ENCODE measurements around the gene DLG1. TPM values are rescaled to one million over a fixed set of nuclear protein-coding genes. Genes with fewer than 3 reads are reported as not detected.

The DLG1 gene
- total and polyA plus RNA-seq, 2 experiments from 2014 or later: 54.8 to 128 TPM

DNA sequence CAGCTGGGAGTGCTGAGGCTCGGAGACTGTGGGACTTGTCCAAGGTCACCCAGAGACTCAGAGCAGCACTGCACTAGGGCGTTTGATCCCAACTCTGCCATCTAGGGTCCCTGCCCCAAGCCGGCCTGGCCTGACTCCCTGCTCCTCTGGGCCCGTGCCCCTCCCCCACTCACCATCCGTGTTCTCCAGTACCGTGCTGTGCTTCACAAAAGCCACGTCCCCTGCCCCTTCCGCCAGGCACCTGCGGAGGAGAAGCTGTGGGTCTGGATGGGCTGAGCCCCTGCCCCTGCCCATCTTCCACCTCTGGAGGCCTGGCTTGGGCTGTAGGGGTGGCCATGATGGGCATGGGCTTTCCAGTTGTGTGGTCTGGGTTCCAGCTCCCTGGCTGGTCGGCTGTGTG lies 277.2 kb downstream of the DLG1 start:
- Histone ChIP-seq H3K4me1 (ENCODE audit: insufficient read depth) (no peaks in the 10 kb centered on the region), H2AFZ (no peak overlapping the region), H3K4me3 (no peak overlapping the region), H4K20me1 (ENCODE audit: insufficient read depth, poor library complexity, severe bottlenecking) (no peaks in the 10 kb centered on the region), H3K79me2 (no peaks in the 10 kb centered on the region), H3K27me3 (no peaks in the 10 kb centered on the region), H3K4me2 (no peak overlapping the region), H3K9me3 (ENCODE audit: low read depth) (no peaks in the 10 kb centered on the region), H3K9me2 (replicated peaks; ENCODE audit: insufficient read depth) (no peaks in the 10 kb centered on the region), H3K27ac (no peak overlapping the region), H3K36me3 (replicated peaks; ENCODE audit: insufficient read depth, low read depth) (no peaks in the 10 kb centered on the region)
- no peak for TF ChIP-seq EZH2phosphoT487 (IDR thresholded peaks at IDR 0.05; ENCODE audit: low read depth, severe bottlenecking, unreplicated experiment)
- TF ChIP-seq, protein P1, sequence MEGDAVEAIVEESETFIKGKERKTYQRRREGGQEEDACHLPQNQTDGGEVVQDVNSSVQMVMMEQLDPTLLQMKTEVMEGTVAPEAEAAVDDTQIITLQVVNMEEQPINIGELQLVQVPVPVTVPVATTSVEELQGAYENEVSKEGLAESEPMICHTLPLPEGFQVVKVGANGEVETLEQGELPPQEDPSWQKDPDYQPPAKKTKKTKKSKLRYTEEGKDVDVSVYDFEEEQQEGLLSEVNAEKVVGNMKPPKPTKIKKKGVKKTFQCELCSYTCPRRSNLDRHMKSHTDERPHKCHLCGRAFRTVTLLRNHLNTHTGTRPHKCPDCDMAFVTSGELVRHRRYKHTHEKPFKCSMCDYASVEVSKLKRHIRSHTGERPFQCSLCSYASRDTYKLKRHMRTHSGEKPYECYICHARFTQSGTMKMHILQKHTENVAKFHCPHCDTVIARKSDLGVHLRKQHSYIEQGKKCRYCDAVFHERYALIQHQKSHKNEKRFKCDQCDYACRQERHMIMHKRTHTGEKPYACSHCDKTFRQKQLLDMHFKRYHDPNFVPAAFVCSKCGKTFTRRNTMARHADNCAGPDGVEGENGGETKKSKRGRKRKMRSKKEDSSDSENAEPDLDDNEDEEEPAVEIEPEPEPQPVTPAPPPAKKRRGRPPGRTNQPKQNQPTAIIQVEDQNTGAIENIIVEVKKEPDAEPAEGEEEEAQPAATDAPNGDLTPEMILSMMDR (IDR thresholded peaks at IDR 0.05; ENCODE audit: poor library complexity): no peak
- no peak for TF ChIP-seq EZH2 (IDR thresholded peaks at IDR 0.05; ENCODE audit: borderline replicate concordance)
- DNase-seq (ENCODE audit: low spot score): no peak
- 52% methylated on average over 10 of the region's 10 CpGs for WGBS (ENCODE audit: low lambda C conversion rate, missing lambda C conversion rate)

- H3K4me3 ChIP-seq: no peak overlapping the region
- H3K4me1 ChIP-seq (ENCODE audit: insufficient read depth): no peaks in the 10 kb centered on the region
- no peak for DNase-seq (ENCODE audit: low spot score)
- H2AFZ ChIP-seq: no peak overlapping the region
- no peaks in the 10 kb centered on the region for H3K27me3 ChIP-seq
- no peaks in the 10 kb centered on the region for H3K36me3 ChIP-seq (replicated peaks; ENCODE audit: insufficient read depth, low read depth)
- H4K20me1 ChIP-seq (ENCODE audit: insufficient read depth, poor library complexity, severe bottlenecking): no peaks in the 10 kb centered on the region
- no peak overlapping the region for H3K4me2 ChIP-seq
- H3K9me2 ChIP-seq (replicated peaks; ENCODE audit: insufficient read depth): no peaks in the 10 kb centered on the region
- TF ChIP-seq EZH2 (IDR thresholded peaks at IDR 0.05; ENCODE audit: borderline replicate concordance) (no peak), EZH2phosphoT487 (IDR thresholded peaks at IDR 0.05; ENCODE audit: low read depth, severe bottlenecking, unreplicated experiment) (no peak)
- no peaks in the 10 kb centered on the region for H3K9me3 ChIP-seq (ENCODE audit: low read depth)
- H3K27ac ChIP-seq: no peak overlapping the region
- no peaks in the 10 kb centered on the region for H3K79me2 ChIP-seq
- WGBS (ENCODE audit: low lambda C conversion rate, missing lambda C conversion rate): 84% methylated on average over 13 of the region's 13 CpGs
Observed at GRCh38 chr3:197019535-197019934, 278.9 kb downstream of the DLG1 start.

DNA sequence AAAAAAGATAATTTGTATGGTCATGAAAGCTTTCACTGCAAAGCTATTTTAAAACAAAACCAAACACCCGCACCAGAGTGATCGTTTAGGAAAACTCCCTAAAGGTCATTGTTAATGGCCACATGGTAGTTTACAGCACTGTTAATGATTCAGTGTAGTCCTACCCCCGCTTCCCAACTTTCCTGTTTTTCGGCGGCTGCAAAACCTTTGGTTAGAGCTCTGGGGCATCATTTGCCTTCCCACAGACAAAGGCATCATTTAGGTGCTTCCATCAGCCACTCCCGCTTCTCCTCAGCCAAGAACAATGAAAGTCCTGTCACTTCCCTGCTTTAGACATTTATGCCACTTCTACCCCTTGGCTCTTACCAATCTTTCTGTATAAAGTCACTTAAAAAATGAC lies 279.4 kb downstream of the DLG1 start:
- Histone ChIP-seq H3K4me1 (ENCODE audit: insufficient read depth) (no peaks in the 10 kb centered on the region), H3K79me2 (no peaks in the 10 kb centered on the region), H3K36me3 (replicated peaks; ENCODE audit: insufficient read depth, low read depth) (no peaks in the 10 kb centered on the region), H3K27me3 (no peaks in the 10 kb centered on the region), H3K9me2 (replicated peaks; ENCODE audit: insufficient read depth) (no peaks in the 10 kb centered on the region), H3K4me2 (no peak overlapping the region), H3K9me3 (ENCODE audit: low read depth) (no peaks in the 10 kb centered on the region), H3K27ac (no peak overlapping the region), H3K4me3 (no peak overlapping the region), H2AFZ (no peak overlapping the region), H4K20me1 (ENCODE audit: insufficient read depth, poor library complexity, severe bottlenecking) (no peaks in the 10 kb centered on the region)
- WGBS (ENCODE audit: low lambda C conversion rate, missing lambda C conversion rate): 33% methylated on average over 6 of the region's 6 CpGs
- DNase-seq (ENCODE audit: low spot score): no peak
- TF ChIP-seq, protein P1 (IDR thresholded peaks at IDR 0.05; ENCODE audit: poor library complexity): no peak
- TF ChIP-seq EZH2phosphoT487 (IDR thresholded peaks at IDR 0.05; ENCODE audit: low read depth, severe bottlenecking, unreplicated experiment): no peak
- no peak for TF ChIP-seq EZH2 (IDR thresholded peaks at IDR 0.05; ENCODE audit: borderline replicate concordance)

GRCh38 chr3:197017003-197017402 lies 281.4 kb downstream of the DLG1 start:
- H3K79me2 ChIP-seq: no peaks in the 10 kb centered on the region
- H3K4me3 ChIP-seq: no peak overlapping the region
- H3K27ac ChIP-seq: no peak overlapping the region
- H3K27me3 ChIP-seq: no peaks in the 10 kb centered on the region
- H3K36me3 ChIP-seq (replicated peaks; ENCODE audit: insufficient read depth, low read depth): no peaks in the 10 kb centered on the region
- no peaks in the 10 kb centered on the region for H4K20me1 ChIP-seq (ENCODE audit: insufficient read depth, poor library complexity, severe bottlenecking)
- no peak overlapping the region for H2AFZ ChIP-seq
- H3K4me1 ChIP-seq (ENCODE audit: insufficient read depth): no peaks in the 10 kb centered on the region
- TF ChIP-seq EZH2 (IDR thresholded peaks at IDR 0.05; ENCODE audit: borderline replicate concordance) (no peak), EZH2phosphoT487 (IDR thresholded peaks at IDR 0.05; ENCODE audit: low read depth, severe bottlenecking, unreplicated experiment) (no peak)
- TF ChIP-seq, protein P1 (IDR thresholded peaks at IDR 0.05; ENCODE audit: poor library complexity): no peak
- no peak overlapping the region for H3K4me2 ChIP-seq
- H3K9me3 ChIP-seq (ENCODE audit: low read depth): no peaks in the 10 kb centered on the region
- 97% methylated on average over 18 of the region's 18 CpGs for WGBS (ENCODE audit: low lambda C conversion rate, missing lambda C conversion rate)
- no peaks in the 10 kb centered on the region for H3K9me2 ChIP-seq (replicated peaks; ENCODE audit: insufficient read depth)
- no peak for DNase-seq (ENCODE audit: low spot score)
